Umbilical cord (tissue), 2 donors: ENCODE results near the gene EMSY. TPM values are rescaled to one million over a fixed set of nuclear protein-coding genes. Genes with fewer than 3 reads are reported as not detected.
"Not testable (repeated sequence)": the region's sequence is repeated elsewhere in the genome, so short reads cannot be mapped to it uniquely, and the experiment has no call there.

Source experiments
- DNase-seq: peaks from one replicate; pipeline ENCODE4 v3.0.0-alpha.2; 2015; ENCODE audit warnings: low spot score
- total RNA-seq: library from RNA; depleted of rRNA; stranded (reverse); fragments of >200 nt; gene quantifications from one replicate; pipeline ENCODE4 v1.2.3, GENCODE V29; 2014; ENCODE audit warnings: low replicate concordance; ENCODE audit not compliant: insufficient read depth

Gene EMSY, protein sequence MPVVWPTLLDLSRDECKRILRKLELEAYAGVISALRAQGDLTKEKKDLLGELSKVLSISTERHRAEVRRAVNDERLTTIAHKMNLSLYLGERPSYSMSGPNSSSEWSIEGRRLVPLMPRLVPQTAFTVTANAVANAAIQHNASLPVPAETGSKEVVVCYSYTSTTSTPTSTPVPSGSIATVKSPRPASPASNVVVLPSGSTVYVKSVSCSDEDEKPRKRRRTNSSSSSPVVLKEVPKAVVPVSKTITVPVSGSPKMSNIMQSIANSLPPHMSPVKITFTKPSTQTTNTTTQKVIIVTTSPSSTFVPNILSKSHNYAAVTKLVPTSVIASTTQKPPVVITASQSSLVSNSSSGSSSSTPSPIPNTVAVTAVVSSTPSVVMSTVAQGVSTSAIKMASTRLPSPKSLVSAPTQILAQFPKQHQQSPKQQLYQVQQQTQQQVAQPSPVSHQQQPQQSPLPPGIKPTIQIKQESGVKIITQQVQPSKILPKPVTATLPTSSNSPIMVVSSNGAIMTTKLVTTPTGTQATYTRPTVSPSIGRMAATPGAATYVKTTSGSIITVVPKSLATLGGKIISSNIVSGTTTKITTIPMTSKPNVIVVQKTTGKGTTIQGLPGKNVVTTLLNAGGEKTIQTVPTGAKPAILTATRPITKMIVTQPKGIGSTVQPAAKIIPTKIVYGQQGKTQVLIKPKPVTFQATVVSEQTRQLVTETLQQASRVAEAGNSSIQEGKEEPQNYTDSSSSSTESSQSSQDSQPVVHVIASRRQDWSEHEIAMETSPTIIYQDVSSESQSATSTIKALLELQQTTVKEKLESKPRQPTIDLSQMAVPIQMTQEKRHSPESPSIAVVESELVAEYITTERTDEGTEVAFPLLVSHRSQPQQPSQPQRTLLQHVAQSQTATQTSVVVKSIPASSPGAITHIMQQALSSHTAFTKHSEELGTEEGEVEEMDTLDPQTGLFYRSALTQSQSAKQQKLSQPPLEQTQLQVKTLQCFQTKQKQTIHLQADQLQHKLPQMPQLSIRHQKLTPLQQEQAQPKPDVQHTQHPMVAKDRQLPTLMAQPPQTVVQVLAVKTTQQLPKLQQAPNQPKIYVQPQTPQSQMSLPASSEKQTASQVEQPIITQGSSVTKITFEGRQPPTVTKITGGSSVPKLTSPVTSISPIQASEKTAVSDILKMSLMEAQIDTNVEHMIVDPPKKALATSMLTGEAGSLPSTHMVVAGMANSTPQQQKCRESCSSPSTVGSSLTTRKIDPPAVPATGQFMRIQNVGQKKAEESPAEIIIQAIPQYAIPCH (N-terminal part only)
- total RNA-seq: 21.9 TPM

DNA sequence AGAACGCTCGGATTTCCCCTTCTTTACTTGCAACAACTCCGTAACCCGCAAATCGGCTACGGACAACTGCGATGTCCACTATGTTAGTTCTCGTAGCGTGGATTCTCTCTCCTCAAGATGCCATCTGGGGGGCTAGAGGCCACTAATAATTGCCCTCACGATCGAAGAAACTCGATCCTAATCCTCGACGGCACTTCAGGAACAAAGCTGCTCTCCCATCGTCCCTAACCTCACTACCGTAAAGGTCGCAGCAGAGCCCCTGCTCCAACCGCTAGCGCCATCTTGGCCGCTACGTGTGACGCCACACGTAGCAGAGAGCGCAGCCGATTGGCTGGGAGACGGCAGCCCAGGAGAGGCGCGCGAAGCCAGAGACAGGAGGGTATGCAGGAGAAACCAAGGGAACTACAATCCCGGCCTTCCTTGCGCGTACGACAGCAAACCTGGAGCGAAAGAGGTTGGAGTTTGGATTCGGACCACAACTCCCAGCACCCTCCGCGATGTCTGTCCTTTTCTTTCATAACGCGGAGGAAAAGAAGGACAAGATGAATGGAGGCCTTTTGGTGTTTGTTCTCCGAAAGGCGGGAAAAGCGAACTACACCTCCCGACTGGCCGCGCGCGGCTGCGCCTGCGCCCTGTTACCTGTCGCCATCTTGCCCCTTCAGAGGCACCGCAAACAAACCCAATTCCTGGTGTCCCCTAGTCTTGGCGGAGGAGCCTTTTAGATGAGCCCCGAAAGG lies at the start of gene EMSY:
Gene EMSY, plus strand, starts transcription at position 635 of the 737 bp plus-strand sequence. CDS start 1,921 bp downstream, outside the sequence.
- DNase-seq: peak; percentile 100

DNA sequence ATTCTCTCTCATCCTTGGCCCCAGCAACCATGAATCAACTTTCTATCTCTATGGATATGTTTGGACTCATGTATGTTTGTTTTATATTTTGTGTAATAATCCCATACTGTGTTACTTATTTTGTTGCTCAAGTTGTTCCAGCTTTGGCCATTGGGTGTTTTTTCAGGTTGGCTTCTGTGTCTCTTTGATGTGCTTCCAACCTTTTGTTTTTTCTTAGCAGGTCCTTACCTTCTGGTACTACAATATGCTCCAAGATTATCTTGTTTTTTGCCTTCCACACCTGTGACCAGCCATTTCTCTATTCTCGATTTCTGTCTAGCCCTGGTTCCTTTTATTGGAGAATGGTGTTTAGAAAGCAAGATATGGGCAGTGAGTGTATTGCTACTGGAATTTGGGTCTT lies 49.5 kb upstream of the EMSY start:
- DNase-seq: no peak

DNA sequence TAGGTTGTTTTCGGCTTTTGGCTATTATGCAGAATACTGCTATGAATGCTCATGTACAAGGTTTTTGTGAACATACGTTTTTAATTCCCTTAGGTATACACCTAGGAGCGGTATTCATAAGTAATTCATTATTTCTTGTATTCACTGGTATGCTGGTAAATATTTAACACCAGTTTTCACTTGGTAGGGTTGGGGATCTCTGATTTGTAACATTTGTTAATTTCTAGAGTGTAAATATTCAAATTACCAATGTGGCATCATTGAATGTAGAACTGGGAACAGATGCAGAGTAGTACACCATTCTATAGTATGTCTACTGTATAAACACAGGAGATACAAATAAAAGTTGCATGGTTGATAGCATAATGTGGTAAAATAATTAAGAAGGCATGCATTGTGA lies 47.4 kb upstream of the EMSY start:
- no peak for DNase-seq

DNA sequence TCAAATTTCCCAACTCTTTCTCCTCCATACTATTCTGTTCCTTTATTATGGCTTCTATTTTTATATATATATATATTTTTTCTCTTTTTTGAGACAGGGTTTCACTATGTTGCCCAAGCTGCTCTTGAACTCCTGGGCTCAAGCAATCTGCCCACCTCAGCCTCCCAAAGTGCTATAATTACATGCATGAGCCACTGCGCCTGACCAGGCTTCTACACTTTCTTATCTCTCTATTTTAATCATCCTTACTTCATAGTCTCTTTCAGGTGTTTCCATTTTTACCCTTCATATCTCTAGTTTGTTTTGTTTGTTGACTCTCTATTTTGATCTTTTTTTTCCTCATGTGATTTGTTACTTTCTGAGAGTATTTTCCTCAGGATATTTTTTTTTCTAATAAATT lies 43.9 kb upstream of the EMSY start:
- DNase-seq: no peak

DNA sequence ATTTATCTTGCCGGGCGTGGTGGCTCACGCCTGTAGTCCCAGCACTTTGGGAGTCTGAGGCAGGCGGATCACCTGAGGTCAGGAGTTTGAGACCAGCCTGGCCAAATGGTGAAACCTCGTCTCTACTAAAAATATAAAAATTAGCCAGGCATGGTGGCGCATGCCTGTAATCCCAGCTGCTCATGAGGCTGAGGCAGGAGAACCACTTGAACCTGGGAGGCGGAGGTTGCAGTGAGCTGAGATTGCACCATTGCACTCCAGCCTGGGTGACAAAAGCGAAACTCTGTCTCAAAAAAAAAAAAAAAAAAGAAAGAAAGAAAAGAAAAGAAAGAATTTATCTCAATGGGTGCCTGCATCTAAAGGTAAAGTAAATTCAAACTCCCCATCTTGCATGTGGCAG lies 43.3 kb upstream of the EMSY start:
- not testable (repeated sequence) for DNase-seq

DNA sequence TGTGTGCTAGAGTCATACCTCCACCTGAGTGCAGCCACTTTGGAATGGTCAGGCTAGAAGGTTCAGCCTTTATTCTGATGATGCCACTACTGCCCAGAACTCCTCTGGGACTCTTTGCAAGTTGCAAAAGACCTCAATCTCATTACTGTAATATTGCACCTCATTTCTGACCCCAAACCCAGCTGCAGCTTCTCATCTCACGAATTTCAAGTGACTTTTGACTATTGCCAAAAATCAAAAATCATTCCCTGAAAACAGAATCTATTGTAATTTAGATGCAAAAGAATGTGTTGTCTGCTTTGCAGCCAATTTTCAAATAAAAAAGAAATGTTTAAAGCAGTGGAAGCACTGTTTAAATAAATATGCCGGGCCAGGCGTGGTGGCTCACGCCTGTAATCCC lies 38.5 kb upstream of the EMSY start:
- no peak for DNase-seq

DNA sequence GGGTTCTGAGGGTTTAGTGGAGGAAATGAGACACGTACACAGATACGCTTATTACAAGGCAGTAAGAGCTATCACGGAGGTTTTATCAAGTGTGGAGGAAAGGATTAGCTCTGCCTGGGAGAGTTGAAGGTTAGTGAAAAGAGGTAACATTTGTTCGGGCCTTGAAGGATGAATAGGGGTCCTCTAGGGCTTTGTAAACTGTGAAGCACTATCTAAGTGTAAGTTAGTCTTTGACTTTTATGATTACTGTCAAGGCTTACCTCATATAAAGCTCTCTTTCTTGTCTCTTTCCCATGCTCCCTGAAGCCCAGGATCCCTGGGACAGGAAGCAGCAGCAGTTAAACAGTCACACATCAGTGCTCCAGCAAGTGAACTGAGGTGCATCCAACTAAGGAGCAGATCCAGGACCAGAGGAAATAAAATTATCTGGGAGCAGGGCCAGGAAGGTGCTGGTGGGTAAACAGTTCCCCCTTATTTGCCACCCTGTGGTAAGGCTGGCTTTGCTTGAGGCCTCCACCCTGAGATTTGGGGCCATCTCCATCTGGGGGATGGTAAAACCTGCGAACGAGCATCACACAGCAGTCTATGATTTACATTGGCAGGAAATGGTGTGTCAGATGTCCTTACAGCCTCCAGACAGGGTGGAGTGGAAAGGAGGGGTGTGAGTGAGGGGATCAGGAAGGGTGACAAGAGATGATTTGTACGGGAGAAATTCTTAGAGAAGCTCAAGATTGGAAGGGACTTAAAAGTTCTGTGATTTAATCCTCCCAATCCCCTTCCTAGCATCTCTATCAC lies 36.5 kb upstream of the EMSY start:
- DNase-seq: no peak

DNA sequence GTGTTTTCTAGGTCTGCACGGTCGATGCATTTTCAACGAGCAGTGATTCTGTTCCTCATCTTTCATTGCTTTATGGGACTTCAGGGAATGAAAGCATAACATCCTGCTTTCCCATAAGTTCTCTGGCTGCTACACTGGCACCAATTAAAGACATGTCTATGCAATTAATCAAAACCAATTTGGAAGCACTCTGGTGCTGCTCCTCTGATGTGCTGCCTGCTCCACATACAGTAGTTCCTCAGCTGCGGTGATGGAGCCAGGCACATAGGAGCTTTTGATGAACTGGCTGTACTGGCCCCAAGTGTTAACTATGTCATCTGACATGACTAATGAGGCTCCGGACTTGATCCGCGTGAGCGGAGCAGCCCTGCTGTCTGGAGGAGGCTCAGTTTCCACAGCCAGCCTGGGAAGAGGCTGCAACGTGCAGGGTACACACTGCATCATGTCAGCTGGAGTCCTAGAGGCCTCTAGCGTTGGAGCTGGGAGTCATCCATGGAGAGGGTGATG lies 33.9 kb upstream of the EMSY start:
- no peak for DNase-seq

DNA sequence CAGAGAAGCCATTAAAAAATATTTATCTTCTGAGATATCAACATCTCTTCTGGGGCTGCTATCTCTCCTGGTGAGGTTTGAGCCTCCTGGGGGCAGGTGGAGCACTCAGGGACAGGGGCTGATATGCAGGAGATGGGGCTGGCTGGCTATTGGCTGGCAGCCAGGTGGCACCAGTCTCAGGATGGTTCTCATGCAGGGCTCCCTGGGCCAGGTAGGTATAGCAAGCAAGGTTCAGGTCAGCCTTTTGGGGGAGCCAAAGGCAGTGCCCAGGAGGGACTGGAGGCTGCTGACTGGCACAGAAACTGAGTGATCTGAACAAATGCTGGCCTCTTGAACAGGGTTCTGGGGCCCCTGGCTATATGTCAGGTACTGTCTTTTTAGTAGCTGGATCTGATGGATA lies 29.7 kb upstream of the EMSY start:
- no peak for DNase-seq

DNA sequence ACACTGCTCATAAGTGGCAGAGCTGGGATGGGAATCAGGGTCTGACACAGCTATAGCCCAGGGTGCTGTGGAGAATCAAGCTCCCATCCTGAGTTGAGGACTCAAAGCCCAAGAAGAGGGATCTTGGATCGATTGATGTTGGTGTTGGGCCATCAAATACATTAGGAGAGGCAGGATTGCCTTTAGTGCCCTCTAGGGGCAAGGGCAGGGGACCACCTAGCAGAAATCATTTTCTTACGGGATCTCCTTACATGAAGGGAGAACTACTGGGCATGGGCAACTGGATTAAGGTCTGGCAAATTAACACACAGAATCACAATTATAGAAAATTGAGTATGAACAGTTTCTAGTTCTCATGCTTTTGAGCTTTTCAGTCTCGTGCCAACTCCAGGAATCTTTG lies 24.9 kb upstream of the EMSY start:
- no peak for DNase-seq

DNA sequence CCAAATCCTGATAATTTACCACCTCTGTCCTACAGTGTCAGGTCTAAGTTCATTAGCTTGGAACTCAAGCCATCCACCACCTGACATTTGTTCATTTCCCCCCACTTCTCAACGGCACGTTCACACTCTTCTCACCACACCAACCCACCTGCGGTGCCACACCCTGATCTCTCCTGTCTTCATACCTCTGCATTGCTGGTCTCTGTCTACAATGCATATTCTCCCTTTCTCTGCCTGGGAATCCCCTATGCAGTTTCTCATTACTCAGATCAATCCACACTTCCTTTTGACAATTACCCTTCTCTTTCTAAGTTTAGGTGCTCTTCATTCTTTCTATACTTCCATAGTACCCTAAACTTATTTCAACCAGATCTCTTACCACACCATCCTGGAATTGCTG lies 20.4 kb upstream of the EMSY start:
- DNase-seq: no peak

DNA sequence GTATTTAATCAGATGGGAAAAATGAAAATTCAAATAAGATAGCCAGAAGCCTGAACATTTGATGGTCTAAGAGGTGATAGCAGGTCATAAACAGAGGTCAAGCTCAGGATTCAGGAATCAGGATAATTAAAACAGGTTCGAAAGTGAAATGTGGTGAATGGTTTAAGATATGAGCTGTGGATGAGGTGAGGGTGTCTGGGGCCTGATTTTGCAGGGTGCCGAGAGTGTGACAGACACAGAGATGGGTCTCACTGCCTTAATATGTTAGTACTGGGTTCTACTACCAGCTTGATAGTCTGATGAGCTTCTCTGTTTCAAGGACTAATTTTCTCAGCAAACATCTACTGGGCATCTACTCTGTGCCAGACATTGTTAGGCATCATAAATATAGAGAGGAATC lies 19.9 kb upstream of the EMSY start:
- DNase-seq: no peak

DNA sequence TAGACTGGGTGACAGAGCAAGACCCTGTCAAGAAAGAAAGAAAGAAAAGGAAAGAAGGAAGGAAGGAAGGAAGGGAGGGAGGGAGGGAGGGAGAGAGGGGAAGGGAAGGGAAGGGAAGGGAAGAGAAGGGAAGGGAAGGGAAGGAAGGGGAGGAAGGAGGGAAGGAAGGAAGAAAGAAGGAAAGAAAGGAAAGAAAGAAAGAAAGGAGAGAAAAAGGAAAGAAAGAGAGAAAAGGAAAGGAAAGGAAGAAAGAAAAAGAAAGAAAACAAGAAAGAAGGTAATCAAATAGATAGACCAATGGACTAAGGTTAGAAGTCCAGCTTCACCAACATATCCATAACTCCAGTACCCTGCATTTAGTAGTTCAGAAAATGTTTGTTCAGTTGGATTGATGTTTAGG lies 18.2 kb upstream of the EMSY start:
- no peak for DNase-seq

DNA sequence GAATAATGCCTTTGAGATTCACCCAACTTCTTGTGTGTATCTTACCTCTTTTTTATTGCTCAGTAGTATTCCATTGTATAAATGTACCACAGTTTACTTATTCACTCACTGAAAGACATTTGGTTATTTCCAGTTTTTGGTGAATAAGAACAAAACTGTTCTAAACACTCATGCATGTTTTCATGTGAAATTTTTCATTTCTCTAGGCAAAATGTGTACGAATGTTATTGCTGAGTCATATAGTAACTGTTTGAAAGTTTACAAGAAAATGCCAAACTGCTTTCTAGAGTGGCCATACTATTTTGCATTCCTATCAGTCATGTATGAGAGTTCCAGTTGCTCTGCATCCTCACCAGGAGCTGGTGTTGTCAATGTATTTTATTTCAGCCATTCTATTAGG lies 8.8 kb upstream of the EMSY start:
- no peak for DNase-seq

DNA sequence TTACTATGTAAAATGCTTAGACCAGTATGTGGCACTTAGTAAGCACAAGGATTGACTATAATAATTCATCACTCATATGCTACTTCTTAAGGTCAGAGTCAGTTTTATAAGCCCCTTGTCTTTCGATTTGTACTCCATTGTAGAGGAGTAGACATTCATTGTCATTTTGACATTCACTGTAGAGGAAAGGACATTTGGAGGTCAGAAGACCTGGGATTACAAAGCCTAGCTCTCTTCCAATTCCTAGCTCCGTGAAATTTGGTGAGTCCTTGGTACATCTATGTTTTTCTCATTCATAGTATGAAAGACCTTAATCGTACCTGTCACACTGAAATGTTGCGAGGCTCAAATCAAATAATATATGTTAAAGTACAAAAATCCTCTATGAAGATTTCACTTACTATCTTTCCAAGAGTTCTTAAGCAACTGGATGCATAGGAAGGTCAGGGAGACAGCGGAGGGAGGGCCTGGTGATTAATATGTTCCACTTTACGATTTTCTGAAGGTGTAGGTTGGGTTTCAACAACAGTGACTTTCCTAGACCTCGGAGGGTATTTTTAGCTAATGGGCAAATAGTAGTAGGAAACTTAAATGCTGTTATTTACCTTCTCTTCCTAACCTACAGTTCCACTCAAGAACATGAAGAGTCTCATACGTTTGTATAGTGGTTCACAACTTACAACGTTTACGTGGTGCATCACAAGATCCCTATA lies 1.4 kb upstream of the EMSY start:
- DNase-seq: peak; percentile 2

DNA sequence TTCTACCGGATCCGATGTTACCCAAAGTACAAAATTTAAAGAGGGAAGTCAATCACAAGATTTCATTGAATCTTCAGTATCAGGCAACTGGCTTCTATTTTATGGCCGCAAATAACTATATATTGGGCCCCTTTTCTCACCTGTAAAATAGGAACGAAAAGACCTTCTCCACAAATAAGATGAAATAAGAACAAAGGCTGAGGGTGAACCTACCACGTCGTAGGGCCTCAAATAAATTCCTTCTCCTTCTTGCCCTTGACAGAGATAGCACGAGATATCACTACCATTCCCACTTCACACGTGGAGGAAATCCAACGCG lies 794 bp upstream of the EMSY start:
- no peak for DNase-seq

DNA sequence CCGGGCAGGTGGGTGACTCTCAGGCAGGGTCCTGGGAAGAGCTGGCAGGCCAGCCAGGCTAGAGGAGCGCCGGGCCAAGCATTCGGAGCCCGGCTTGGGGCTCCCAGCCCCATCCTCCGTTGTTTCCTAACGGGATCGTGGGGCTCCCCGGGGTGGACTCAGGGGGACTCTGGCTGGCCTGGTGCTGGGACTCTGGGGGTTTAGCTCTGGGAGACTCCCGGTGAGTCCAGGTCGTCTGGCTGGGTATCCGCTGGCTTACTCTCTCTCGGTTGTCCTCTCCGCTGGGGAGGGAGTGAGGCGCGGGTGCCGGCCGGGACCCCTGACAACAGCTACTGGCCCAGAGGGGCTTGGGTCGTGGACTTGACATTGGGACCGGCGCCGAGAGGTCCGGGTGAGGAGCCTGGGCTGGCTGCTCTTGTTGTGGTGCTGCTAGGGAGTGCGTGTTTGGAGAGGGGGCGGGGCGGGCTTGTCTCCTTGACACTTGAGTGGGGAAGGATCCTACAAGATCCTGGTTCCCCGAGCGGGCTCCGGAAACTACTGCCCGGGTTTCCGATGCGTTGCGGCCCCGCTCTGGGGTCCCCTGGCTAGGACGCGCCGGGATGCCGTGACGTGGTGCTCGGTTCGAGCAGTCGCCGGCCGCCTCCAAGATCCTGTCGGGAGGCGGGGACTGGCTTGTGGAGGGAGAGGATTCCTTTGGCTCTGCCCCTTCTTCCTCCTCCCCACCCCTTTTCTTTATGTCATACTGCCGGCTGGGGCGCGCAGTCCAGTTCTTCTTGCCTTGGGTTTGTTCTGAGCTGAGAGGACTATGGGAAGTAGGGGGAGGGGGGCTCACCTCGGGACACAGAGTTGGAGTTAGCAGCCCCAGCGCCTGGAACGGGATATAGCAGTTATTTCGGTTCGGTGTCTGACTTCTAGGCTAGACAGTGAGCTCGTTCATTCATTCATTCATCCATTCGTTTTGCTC lies 585 bp downstream of the EMSY start:
- DNase-seq: peak; percentile 94

DNA sequence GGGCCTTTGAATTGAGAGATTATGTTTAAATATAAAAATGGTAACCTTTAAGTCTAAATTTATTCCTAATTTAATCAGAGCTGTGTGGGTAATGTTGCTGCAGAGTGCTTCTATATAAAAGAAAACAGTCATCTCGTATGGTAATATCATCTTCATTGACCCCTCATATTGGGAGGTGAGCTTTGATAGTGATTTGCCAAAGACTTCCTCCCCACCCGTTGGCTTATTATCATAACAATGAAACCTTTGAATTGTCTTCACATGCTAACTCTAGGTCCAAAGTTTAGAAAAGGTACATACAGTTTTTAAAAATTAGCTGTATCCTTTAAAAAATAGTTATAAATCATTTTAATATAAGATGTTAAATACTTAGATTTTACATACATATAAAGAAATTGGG lies 3.7 kb downstream of the EMSY start:
- DNase-seq: no peak

DNA sequence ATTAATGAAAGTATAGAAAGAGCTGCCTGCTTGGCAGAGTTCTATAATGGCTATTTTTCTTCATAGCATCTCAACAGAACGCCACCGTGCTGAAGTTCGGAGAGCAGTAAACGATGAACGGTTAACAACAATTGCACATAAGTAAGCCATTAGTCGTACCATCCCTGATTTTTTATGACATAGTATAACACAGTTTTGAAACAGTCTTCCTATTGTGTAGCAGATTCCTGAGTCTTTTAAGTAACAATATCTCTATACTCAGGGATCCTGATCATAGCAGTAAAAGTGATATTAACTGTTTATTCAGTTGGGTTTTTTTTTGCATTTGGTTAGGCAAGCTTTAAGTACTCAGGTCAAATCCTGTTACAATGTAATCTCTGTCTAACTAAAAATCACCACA lies 8.4 kb downstream of the EMSY start:
- no peak for DNase-seq
